ENCODE data around the gene UNC5A. TPM values are rescaled to one million over a fixed set of nuclear protein-coding genes. Genes with fewer than 3 reads are reported as not detected.

UNC5A gene
- total RNA-seq, 1 experiment from 2014 or later, result 0.07 TPM

GRCh38 chr5:176877793-176878331, 67.5 kb downstream of the UNC5A start:
- Histone ChIP-seq H3K9ac (ENCODE audit: low read length) (no peak overlapping the region), H3K27ac (ENCODE audit: low read length) (no peak overlapping the region), H3K4me3 (ENCODE audit: low read length) (no peak overlapping the region), H3K4me2 (ENCODE audit: low read length) (no peak overlapping the region), H3K27me3 (ENCODE audit: low read length) (peaks cover 25% of the 10 kb centered on the region), H3K4me1 (ENCODE audit: insufficient read depth, low read length) (no peaks in the 10 kb centered on the region), H3K79me2 (ENCODE audit: low read length) (no peaks in the 10 kb centered on the region), H4K20me1 (ENCODE audit: low read length) (no peaks in the 10 kb centered on the region), H3K36me3 (ENCODE audit: low read depth, low read length) (no peaks in the 10 kb centered on the region), H2AFZ (ENCODE audit: low read length) (no peak overlapping the region), H3F3A (ENCODE audit: low read length, unreplicated experiment) (no peaks in the 10 kb centered on the region), H3K9me2 (replicated peaks; ENCODE audit: low read length) (no peaks in the 10 kb centered on the region), H3K9me3 (ENCODE audit: low read length) (no peaks in the 10 kb centered on the region)
- BruUV-seq (replicated peaks), result no TSS peak
- POLR2A ChIA-PET (ENCODE audit: unreplicated experiment), result no interaction called here
- intact Hi-C loops (cut with micrococcal nuclease), result no loop called here
- DNase-seq (no peak), ATAC-seq (no peak)
- CTCF ChIA-PET, result no interaction called here
- no peak for TF ChIP-seq CTCF (conservative IDR thresholded peaks at IDR 0.05; ENCODE audit: low read depth, low read length)
- TF ChIP-seq EZH2phosphoT487 (IDR thresholded peaks at IDR 0.05; ENCODE audit: borderline replicate concordance, low read length), result no peak
- TF ChIP-seq EZH2 (IDR thresholded peaks at IDR 0.05; ENCODE audit: low read length, unreplicated experiment), result no peak

GRCh38 chr5:176878463-176878862, 68.1 kb downstream of the UNC5A start:
- Histone ChIP-seq H3K9me3 (ENCODE audit: low read length) (no peaks in the 10 kb centered on the region), H3F3A (ENCODE audit: low read length, unreplicated experiment) (no peaks in the 10 kb centered on the region), H2AFZ (ENCODE audit: low read length) (no peak overlapping the region), H3K9me2 (replicated peaks; ENCODE audit: low read length) (no peaks in the 10 kb centered on the region), H3K9ac (ENCODE audit: low read length) (no peak overlapping the region), H3K36me3 (ENCODE audit: low read depth, low read length) (no peaks in the 10 kb centered on the region), H3K27ac (ENCODE audit: low read length) (no peak overlapping the region), H3K79me2 (ENCODE audit: low read length) (no peaks in the 10 kb centered on the region), H4K20me1 (ENCODE audit: low read length) (no peaks in the 10 kb centered on the region), H3K4me1 (ENCODE audit: insufficient read depth, low read length) (no peaks in the 10 kb centered on the region), H3K4me2 (ENCODE audit: low read length) (no peak overlapping the region), H3K4me3 (ENCODE audit: low read length) (no peak overlapping the region), H3K27me3 (ENCODE audit: low read length) (peaks cover 25% of the 10 kb centered on the region)
- intact Hi-C loops (cut with micrococcal nuclease), result no loop called here
- BruUV-seq (replicated peaks), result no TSS peak
- DNase-seq (no peak), ATAC-seq (no peak)
- POLR2A ChIA-PET (ENCODE audit: unreplicated experiment), result no interaction called here
- CTCF ChIA-PET, result no interaction called here
- TF ChIP-seq EZH2phosphoT487 (IDR thresholded peaks at IDR 0.05; ENCODE audit: borderline replicate concordance, low read length) (no peak), CTCF (conservative IDR thresholded peaks at IDR 0.05; ENCODE audit: low read depth, low read length) (no peak)

GRCh38 chr5:176878906-176879662, 68.7 kb downstream of the UNC5A start:
- no peaks in the 10 kb centered on the region for H3F3A ChIP-seq (ENCODE audit: low read length, unreplicated experiment)
- no peaks in the 10 kb centered on the region for H4K20me1 ChIP-seq (ENCODE audit: low read length)
- no peak overlapping the region for H3K4me2 ChIP-seq (ENCODE audit: low read length)
- no peak overlapping the region for H2AFZ ChIP-seq (ENCODE audit: low read length)
- H3K36me3 ChIP-seq (ENCODE audit: low read depth, low read length), result no peaks in the 10 kb centered on the region
- H3K9me2 ChIP-seq (replicated peaks; ENCODE audit: low read length), result no peaks in the 10 kb centered on the region
- H3K9ac ChIP-seq (ENCODE audit: low read length), result no peak overlapping the region
- H3K27ac ChIP-seq (ENCODE audit: low read length), result no peak overlapping the region
- ChIA-PET POLR2A (ENCODE audit: unreplicated experiment) (interaction anchor here (0.6 kb wide), 1 partner anchor 1346 kb away, joined by 3 read pairs; no protein-coding TSS in a partner anchor), CTCF (no interaction called here)
- H3K4me3 ChIP-seq (ENCODE audit: low read length), result no peak overlapping the region
- H3K9me3 ChIP-seq (ENCODE audit: low read length), result no peaks in the 10 kb centered on the region
- no peaks in the 10 kb centered on the region for H3K79me2 ChIP-seq (ENCODE audit: low read length)
- DNase-seq (no peak), ATAC-seq (no peak)
- BruUV-seq (replicated peaks), result no TSS peak
- no peak for TF ChIP-seq CTCF (conservative IDR thresholded peaks at IDR 0.05; ENCODE audit: low read depth, low read length)
- TF ChIP-seq EZH2 (IDR thresholded peaks at IDR 0.05; ENCODE audit: low read length, unreplicated experiment), result no peak
- intact Hi-C loops (cut with micrococcal nuclease), result no loop called here
- H3K4me1 ChIP-seq (ENCODE audit: insufficient read depth, low read length), result no peaks in the 10 kb centered on the region
- H3K27me3 ChIP-seq (ENCODE audit: low read length), result peaks cover 19% of the 10 kb centered on the region

All from PC-3 (cell line).